Measurements from ENCODE around the gene GCK.

The GCK gene

DNA sequence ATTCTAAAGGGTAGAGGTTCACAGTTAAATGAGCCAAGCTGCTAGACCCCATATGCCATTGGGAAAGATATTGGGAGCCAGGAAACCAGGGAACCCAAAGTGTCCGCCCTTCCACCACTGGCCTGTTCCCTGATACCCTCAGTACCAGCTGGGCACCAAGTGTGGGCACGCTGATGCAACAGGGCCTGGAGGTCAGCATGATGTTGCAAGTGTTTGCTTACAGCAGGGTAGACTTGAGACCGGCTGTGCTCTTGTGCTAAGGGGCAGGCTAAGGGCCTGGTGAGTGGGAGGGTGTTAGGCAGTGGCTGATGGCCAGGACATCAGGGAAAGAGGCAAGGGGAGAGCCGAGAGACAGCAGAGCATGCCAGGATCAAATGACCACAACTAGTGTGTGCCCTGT lies 27.1 kb downstream of the GCK start:
- H3K27ac Mint-ChIP-seq = no peak overlapping the region
- H3K36me3 Mint-ChIP-seq (ENCODE audit: low read depth) = no peaks in the 10 kb centered on the region
- no peak overlapping the region for H3K4me3 Mint-ChIP-seq
- H3K9me3 Mint-ChIP-seq = no peaks in the 10 kb centered on the region
- H3K27me3 Mint-ChIP-seq = no peaks in the 10 kb centered on the region
- H3K4me1 Mint-ChIP-seq (ENCODE audit: low read depth) = no peaks in the 10 kb centered on the region

DNA sequence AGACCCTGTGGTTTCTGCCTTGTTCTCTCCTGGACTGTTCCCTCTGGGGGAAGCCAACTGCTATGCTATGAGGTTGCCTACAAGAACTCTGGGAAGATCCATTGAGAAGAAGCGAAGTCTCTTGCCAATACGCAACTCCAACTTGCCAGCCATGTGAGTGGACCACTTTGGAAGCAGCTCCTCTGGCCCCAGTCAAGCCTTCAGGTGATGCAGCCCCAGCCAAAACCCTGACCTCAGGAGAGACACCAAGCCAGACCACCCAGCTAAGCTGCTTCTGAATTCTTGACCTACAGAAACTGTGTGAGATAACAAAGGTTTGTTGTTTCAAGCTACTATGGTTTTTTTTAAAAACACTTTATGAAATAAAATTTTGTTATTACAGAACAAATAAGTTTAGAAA lies 27.9 kb downstream of the GCK start:
- Mint-ChIP-seq H3K9me3 (no peaks in the 10 kb centered on the region), H3K4me3 (no peak overlapping the region), H3K27me3 (no peaks in the 10 kb centered on the region), H3K4me1 (ENCODE audit: low read depth) (no peaks in the 10 kb centered on the region), H3K36me3 (ENCODE audit: low read depth) (no peaks in the 10 kb centered on the region), H3K27ac (no peak overlapping the region)

DNA sequence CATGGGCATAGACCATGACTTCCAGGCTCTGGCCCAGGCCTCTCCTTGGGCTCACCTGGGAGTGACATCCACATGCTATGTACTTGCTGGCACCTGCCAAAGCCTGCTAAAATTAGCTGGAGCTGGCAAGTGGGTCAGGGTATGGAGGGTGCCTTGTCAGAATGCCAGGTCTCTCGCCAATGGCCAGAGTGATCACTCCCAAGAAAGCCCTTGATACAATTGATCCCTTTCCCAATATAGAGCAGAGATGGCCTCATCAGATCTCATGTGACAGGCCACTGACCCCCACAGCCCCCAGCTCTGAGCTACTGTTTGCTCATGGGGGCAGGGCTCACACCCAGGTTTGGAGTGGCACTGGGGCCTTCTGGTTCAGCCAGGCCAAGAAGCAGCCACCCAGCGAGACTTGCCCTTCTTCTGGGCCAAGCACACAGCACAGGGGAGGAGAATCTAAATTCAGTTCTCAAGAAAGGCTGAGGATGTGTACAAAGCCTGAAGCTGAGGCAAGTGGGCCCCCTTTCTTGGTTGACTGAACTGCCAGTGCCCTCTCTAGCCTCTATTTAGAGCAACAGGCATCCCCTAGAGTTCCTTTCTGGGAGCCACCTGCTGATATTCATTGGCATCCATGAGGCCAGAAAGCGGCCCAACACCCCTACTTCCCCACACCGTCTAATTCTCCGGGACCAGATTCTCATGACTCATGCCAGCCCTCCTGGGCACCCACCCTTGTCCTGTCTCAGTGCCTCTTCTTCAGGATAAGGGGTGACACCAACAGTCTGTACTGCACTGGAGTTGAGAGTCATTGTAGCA lies 29.2 kb downstream of the GCK start:
- H3K4me3 Mint-ChIP-seq = no peak overlapping the region
- H3K27me3 Mint-ChIP-seq = no peaks in the 10 kb centered on the region
- no peaks in the 10 kb centered on the region for H3K36me3 Mint-ChIP-seq (ENCODE audit: low read depth)
- H3K9me3 Mint-ChIP-seq = no peaks in the 10 kb centered on the region
- no peaks in the 10 kb centered on the region for H3K4me1 Mint-ChIP-seq (ENCODE audit: low read depth)
- H3K27ac Mint-ChIP-seq = no peak overlapping the region

DNA sequence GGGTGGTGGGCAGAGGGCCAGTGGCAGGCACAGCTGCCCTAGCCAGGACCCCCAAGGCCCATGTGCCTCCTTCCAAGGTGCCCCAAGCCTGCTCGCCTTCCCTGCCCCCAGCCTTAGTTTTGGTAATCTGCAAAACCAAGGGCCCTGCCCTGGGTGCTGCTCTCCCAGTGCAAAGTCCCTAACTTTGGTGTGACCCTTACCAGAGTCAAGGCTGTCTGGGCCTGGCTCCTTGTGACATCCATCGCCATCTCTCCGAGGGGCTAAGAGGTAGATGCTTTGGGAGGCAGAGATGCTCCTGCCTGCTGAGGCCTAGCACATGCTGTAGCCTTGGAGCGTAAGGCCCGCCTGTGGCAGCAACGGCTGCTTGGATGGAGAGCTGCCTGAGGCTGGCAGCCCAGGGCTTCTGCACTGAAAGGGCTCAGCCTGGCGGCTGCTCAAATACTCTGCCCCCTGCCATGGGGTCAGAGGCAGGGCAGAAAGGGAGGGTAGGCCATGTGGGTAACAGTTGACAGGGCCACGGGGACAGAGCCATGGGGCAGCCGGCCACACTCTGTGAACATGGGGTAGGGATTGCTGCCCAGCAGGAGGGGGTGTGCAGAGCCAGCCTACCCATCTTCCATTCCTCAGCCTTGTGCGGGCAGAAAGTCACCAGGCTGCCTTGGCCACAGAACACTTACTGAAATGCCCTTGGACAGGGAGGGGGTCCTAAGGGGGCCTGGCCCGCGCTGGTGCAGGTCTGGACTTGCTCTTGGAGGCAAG lies 30.2 kb downstream of the GCK start:
- Mint-ChIP-seq H3K36me3 (ENCODE audit: low read depth) (no peaks in the 10 kb centered on the region), H3K9me3 (no peaks in the 10 kb centered on the region), H3K4me3 (no peak overlapping the region), H3K27me3 (no peaks in the 10 kb centered on the region), H3K27ac (no peak overlapping the region), H3K4me1 (ENCODE audit: low read depth) (no peaks in the 10 kb centered on the region)

DNA sequence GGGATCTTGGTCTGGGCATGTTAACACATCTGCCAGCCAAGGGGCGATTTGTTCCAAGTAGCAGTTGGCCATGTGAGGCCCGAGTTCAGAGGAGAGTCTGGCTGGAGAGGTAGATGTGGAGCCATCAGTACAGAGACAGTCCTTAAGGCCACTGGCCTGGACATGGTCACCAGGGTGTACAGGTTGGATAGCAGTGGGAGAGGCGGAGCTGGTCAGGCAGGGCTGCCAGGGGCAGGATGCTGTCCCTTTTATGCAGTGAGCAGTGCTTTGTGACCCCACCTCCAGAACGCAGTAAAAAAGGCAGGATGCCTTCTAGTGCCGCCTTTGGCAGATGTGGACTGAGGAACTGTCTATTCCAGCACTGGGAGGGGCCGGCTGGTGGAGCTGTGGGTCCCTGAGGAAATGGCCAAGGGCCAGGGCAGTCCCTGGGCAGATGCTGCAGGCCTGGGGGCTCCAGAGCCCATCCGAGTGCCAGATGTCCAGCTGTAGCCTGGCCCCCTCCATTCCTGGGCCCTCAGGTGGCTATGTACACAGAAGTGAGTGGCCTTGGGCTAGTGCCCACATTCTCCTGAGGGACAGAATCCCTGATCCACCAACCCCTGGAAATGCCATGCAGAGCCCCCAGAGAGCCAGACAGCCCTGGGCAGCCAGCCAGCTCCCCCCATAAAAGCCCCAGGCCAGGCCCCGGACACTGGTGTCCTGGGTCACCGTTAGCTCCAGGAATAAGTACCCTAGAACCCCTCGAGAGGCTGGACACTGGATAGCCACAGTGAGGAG lies 31.0 kb downstream of the GCK start:
- no peaks in the 10 kb centered on the region for H3K9me3 Mint-ChIP-seq
- H3K27ac Mint-ChIP-seq = no peak overlapping the region
- no peak overlapping the region for H3K4me3 Mint-ChIP-seq
- H3K27me3 Mint-ChIP-seq = no peaks in the 10 kb centered on the region
- no peaks in the 10 kb centered on the region for H3K36me3 Mint-ChIP-seq (ENCODE audit: low read depth)
- H3K4me1 Mint-ChIP-seq (ENCODE audit: low read depth) = no peaks in the 10 kb centered on the region

DNA sequence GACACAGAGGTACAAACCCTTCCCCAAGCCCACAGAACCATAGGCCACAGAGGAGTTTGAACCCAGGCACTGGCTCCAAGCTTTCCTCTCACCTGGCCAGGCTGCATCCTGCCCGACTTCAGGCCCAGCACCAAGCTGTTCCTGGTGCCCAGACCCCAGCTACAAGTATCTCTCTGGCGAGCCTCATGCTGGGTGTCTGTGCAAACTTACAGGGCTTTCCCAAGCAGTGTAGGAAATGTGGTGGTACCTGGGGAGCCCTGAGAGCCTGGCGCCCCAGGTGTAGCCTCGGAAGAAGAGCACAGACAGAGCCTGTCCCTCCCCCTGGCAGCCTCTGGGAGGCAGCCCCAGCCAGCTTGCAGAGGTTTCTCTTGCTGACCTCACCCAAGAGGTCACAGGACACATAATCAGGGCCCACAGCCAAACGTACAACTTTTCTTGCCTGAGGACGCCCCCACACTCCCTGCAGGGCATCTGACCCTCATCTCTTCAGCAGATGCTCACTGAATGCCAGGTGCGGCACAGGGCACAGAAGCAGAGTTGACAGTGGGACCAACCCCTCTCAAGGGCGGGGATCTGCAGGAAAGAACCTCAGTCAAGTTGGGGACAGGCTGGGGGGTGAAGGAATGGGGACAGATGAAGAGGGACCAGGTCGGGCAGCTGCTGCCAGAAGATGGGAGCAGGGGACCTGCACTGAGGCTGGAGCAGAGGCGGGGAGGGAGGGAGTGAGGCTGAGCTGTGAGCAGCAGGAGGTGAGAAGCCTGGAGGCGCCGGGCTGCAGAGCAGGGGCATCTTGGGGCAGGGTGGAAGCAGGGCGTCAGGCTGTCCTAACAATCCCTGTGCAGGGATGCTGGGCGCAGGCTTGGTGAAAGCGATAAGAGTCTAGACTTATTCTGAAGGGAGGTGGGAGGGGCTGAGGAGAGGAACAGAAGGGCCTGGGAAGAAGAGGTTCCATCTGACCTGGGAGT lies 31.8 kb downstream of the GCK start:
- H3K27ac Mint-ChIP-seq = no peak overlapping the region
- H3K36me3 Mint-ChIP-seq (ENCODE audit: low read depth) = no peaks in the 10 kb centered on the region
- H3K4me3 Mint-ChIP-seq = no peak overlapping the region
- H3K4me1 Mint-ChIP-seq (ENCODE audit: low read depth) = no peaks in the 10 kb centered on the region
- no peaks in the 10 kb centered on the region for H3K27me3 Mint-ChIP-seq
- H3K9me3 Mint-ChIP-seq = no peaks in the 10 kb centered on the region

DNA sequence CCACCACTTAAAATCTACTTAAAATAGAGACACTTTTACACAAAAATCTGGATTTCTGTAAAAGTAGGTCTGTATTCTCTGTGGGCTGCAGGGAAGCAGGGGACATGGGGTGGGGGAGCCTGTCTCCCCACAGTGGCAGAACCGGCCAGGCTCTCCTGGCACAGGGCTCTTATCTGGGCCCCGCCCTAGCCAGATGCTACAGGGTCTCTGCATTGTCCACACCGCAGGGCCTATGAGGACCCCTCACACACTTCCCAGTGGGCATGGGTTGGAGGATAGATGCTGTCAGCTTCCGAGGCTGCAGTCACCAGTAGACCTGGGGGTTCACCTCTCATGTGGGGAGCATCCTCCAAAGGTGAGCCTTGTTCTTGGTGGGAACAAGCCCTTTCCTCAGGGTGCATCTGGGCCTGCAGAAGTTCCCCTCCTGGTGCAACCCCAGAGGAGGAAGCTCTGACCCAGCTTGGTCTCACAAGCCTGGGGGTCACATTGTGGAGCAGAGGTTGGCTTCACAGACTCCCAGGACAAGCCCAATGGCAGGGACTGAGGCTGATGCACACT lies 32.7 kb downstream of the GCK start:
- Mint-ChIP-seq H3K36me3 (ENCODE audit: low read depth) (no peaks in the 10 kb centered on the region), H3K4me3 (no peak overlapping the region), H3K27me3 (no peaks in the 10 kb centered on the region), H3K27ac (no peak overlapping the region), H3K9me3 (no peaks in the 10 kb centered on the region), H3K4me1 (ENCODE audit: low read depth) (no peaks in the 10 kb centered on the region)

DNA sequence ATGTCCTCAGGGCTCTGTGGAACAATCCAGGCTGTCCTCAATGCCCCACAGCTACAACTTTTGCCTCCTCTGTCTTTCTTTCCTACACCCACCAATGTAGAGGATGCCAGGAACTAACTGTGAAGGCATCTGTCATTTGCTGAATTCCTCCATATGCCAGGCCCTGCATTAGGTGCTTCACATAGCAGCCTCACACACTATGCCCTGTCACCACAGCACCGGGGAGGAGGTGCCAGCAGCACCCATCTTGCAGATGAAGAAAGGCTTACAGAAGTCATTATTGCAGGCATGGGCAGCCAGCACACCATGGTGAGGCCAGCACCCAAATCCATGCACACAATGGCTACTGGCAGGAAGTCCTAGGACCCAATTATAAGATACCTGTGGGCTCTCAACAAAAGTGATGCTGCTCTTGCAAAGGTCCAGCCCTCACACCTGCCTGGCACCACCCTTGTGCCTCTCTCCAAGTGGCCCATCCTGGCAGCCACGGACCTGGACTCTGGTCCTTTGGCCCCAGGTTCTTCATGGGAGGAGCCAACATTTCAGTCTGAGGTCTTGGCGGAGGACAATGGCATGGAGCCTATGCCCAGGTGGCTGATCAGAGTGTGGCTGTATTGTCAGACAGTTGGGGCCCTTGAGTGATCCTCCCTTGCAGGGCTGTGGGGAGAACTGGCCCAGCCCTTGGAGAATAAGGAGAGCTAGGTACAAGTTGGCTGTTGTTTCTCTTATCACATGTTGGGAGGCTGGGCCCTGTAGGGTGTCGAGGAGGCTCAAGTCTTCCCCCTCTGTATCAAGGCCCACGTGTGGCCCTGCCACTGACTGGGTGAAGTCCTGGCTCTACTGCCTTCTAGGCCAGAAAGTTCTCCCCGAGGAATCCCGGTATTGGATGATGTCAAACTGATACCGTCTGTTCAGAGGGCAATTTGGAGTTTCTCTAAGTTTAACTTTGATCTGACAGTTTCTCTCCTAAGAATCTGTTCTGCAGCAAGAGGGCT lies 33.8 kb downstream of the GCK start:
- H3K36me3 Mint-ChIP-seq (ENCODE audit: low read depth) = no peaks in the 10 kb centered on the region
- H3K27ac Mint-ChIP-seq = no peak overlapping the region
- H3K4me1 Mint-ChIP-seq (ENCODE audit: low read depth) = no peaks in the 10 kb centered on the region
- H3K9me3 Mint-ChIP-seq = no peaks in the 10 kb centered on the region
- H3K27me3 Mint-ChIP-seq = no peaks in the 10 kb centered on the region
- H3K4me3 Mint-ChIP-seq = no peak overlapping the region

DNA sequence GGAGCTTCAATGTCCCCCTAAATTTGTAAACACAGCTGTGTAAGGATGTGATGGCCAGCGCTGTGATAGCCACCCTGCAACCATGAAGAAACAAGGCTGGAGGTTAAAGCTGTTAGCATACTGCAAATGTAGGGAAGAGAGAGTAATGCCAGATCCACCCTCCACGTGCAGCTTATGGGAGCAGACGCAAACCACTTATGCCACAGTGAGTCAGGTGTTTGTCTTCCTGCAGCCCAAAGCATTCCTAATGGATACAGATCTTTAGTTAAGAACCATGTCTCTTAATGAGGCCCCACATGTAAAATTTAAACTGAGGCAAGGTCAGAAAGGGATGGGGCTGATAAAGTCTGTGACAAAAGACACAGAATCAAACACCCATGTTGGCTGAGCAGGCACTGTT lies 34.5 kb downstream of the GCK start:
- H3K9me3 Mint-ChIP-seq = no peaks in the 10 kb centered on the region
- H3K36me3 Mint-ChIP-seq (ENCODE audit: low read depth) = no peaks in the 10 kb centered on the region
- no peaks in the 10 kb centered on the region for H3K4me1 Mint-ChIP-seq (ENCODE audit: low read depth)
- H3K4me3 Mint-ChIP-seq = no peak overlapping the region
- H3K27ac Mint-ChIP-seq = no peak overlapping the region
- H3K27me3 Mint-ChIP-seq = no peaks in the 10 kb centered on the region

DNA sequence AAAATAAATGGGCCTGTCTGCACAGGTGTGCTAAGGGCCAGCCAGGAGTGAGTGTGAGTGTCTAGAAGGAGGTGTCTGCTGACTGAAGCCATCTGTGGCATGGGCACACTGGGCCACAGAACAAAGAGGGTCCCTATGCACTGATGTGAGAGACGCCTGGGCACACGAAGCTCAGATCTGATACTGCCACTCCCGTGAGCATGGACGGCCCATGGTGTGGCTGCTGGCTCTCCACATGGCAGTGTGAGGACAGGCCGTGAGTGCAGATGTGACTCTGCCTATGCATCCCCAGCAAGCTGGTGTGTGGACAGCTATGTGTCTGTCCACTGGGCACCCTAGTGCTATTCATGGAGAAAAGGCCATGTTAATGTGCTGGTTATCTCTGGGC lies 35.3 kb downstream of the GCK start:
- Mint-ChIP-seq H3K27ac (no peak overlapping the region), H3K4me1 (ENCODE audit: low read depth) (no peaks in the 10 kb centered on the region), H3K27me3 (no peaks in the 10 kb centered on the region), H3K9me3 (no peaks in the 10 kb centered on the region), H3K36me3 (ENCODE audit: low read depth) (no peaks in the 10 kb centered on the region), H3K4me3 (no peak overlapping the region)

DNA sequence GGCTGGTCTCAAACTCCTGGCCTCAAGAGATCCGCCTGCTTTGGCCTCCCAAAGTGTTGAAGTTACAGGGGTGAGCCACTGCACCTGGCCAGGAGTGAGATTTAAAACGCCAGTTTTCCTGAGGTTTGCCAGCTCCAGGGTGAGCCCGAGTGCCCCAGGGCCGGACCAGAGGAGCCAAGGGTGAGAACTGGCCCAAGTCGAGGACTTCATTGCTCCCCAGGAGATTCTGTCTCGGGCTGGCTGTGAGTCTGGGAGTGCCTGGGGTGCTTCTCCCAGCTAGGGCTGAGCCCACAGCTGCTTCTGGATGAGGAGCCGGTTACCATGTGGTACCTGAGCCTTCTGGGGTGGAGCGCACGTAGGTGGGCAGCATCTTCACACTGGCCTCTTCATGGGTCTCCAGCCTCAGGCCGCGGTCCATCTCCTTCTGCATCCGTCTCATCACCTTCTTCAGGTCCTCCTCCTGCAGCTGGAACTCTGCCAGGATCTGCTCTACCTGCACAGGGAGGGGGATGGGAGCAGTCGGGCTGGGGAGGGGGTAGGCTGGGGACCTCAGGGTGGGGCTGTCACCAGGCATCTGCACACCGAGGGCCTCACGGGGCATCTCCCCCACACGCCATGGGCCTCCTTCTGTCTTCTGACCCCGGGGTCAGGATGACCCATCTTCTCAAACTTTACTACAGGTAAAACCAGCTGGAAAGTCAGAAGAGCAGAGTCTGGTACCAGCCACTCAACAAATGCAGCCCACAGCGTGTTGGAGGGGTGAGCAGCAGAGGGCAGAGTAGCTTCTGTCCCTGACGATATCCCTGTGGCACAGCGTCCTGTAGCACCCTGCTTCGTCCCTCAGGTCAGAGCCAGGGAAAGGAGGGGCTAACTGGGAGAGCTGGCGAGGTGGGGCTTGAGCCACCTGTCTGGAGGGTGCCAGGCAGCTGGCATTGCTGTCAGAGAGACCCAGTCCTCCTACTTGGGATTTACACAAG lies 36.0 kb downstream of the GCK start:
- Mint-ChIP-seq H3K9me3 (no peaks in the 10 kb centered on the region), H3K4me3 (no peak overlapping the region), H3K36me3 (ENCODE audit: low read depth) (no peaks in the 10 kb centered on the region), H3K27me3 (no peaks in the 10 kb centered on the region), H3K27ac (no peak overlapping the region), H3K4me1 (ENCODE audit: low read depth) (no peaks in the 10 kb centered on the region)

DNA sequence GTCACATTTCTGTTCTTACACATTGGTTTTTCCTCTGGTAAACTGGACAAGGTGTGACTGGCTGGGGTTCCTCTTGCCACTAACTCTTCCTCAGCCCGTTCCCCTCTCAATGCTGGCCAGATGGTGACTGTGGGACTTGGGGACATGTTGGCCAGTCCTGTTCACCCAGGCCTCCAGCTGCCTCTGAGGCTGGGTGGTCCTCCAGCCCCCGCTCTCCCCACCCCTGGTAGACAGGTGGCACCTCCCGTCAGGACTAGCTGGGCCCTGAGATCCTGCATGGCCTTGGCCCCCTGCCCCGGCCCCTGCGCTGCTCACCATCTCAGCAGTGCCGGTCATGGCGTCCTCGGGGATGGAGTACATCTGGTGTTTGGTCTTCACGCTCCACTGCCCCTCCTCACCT lies 37.3 kb downstream of the GCK start:
- no peaks in the 10 kb centered on the region for H3K9me3 Mint-ChIP-seq
- no peak overlapping the region for H3K4me3 Mint-ChIP-seq
- no peaks in the 10 kb centered on the region for H3K4me1 Mint-ChIP-seq (ENCODE audit: low read depth)
- H3K27me3 Mint-ChIP-seq = no peaks in the 10 kb centered on the region
- no peak overlapping the region for H3K27ac Mint-ChIP-seq
- H3K36me3 Mint-ChIP-seq (ENCODE audit: low read depth) = no peaks in the 10 kb centered on the region

Data from stimulated activated naive CD8-positive, alpha-beta T cell treated with anti-CD3 and anti-CD28 coated beads, Interleukin-15, Interleukin-2, amounts not matched to agents 100 ng/mL and 50 ng/mL, for 24 hours (primary cell).